GM13977 (cell line): ENCODE results near the gene ARPP19.

Experiments used
- DNase-seq: peaks from one replicate; pipeline ENCODE4 v3.0.0; 2012; ENCODE audit warnings: low spot score
- CTCF ChIP-seq: IDR thresholded peaks from 2 replicates; pipeline ENCODE4 v1.5.1; 2012; ENCODE audit warnings: mild to moderate bottlenecking, control low read depth; ENCODE audit not compliant: insufficient read depth; ENCODE audit errors: extremely low read depth, missing control alignments
- in situ Hi-C: fragments of 300-500 bp; cut with MboI; formaldehyde crosslinking; loops from one replicate; pipeline ENCODE4 v1.12.0; 2022; ENCODE audit warnings: low sequenced_read_pairs, low pct_unique_long_range_greater_than_20kb, mixed read lengths, inconsistent platforms; ENCODE audit not compliant: unreplicated experiment

ARPP19 gene

GRCh38 chr15:52529341-52529924, 39.4 kb downstream of the ARPP19 start:
- in situ Hi-C loops, result no loop called here
- no peak for DNase-seq
- TF ChIP-seq CTCF, result no peak

GRCh38 chr15:52528564-52529340, 40.1 kb downstream of the ARPP19 start, which contains the start of gene MYO5A:
MYO5A (minus strand) TSS chr15:52528880; CDS start chr15:52528806, 74 bp downstream.
- in situ Hi-C loops, result no loop called here
- peak; percentile 52 for TF ChIP-seq CTCF
- peak; percentile 93 for DNase-seq

GRCh38 chr15:52527911-52528563, 40.8 kb downstream of the ARPP19 start:
- no peak for TF ChIP-seq CTCF
- peak; percentile 69 for DNase-seq
- in situ Hi-C loops, result no loop called here

- TF ChIP-seq CTCF, result no peak
- in situ Hi-C loops, result no loop called here
- no peak for DNase-seq
These were observed 41.5 kb downstream of the ARPP19 start for GRCh38 chr15:52527196-52527910.

- TF ChIP-seq CTCF, result no peak
- in situ Hi-C loops, result no loop called here
- no peak for DNase-seq
These were observed 44.4 kb downstream of the ARPP19 start for GRCh38 chr15:52524223-52525136.
